Measurements from ENCODE around the gene SEPHS2.

DNA sequence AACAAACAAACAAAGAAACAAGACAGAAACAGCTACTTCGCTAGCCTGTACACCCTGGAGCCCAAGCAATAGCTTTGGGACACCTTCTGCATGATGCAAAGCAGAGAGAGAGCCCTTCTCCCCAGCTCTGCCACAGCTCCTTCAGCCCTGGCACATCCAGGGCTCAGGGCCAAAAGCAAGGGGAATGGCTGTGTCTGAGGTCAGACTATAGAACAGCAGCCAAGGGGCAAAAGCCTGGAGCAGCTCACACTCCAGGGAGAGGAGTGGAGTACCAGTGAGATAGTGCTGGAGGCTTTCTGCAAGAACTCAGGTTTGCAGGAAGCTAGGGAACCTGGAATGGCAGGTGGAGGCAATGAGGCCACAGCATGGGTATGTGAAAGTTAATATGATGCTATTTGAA lies 11.6 kb upstream of the SEPHS2 start:
- TF ChIP-seq, protein P1, sequence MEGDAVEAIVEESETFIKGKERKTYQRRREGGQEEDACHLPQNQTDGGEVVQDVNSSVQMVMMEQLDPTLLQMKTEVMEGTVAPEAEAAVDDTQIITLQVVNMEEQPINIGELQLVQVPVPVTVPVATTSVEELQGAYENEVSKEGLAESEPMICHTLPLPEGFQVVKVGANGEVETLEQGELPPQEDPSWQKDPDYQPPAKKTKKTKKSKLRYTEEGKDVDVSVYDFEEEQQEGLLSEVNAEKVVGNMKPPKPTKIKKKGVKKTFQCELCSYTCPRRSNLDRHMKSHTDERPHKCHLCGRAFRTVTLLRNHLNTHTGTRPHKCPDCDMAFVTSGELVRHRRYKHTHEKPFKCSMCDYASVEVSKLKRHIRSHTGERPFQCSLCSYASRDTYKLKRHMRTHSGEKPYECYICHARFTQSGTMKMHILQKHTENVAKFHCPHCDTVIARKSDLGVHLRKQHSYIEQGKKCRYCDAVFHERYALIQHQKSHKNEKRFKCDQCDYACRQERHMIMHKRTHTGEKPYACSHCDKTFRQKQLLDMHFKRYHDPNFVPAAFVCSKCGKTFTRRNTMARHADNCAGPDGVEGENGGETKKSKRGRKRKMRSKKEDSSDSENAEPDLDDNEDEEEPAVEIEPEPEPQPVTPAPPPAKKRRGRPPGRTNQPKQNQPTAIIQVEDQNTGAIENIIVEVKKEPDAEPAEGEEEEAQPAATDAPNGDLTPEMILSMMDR (IDR thresholded peaks at IDR 0.05), result no peak
- no peak for TF ChIP-seq POLR2A (IDR thresholded peaks at IDR 0.05)
